Activated naive CD4-positive, alpha-beta T cell treated with anti-CD3 and anti-CD28 coated beads, Interleukin-2, amount 50 U/mL, for 24 hours (primary cell): ENCODE data around the gene LRRC70.

Experiments used
- H3K27ac Mint-ChIP-seq: one replicate; pipeline ENCODE4 v1.8.0; 2021; ENCODE audit warnings: mild to moderate bottlenecking, mixed read lengths
- H3K27me3 Mint-ChIP-seq: one replicate; pipeline ENCODE4 v1.8.0; 2021; ENCODE audit warnings: mixed read lengths
- H3K36me3 Mint-ChIP-seq: one replicate; pipeline ENCODE4 v1.8.0; 2021; ENCODE audit warnings: mixed read lengths
- H3K4me1 Mint-ChIP-seq: one replicate; pipeline ENCODE4 v1.8.0; 2021; ENCODE audit warnings: mixed read lengths
- H3K4me3 Mint-ChIP-seq: one replicate; pipeline ENCODE4 v1.8.0; 2021; ENCODE audit warnings: mild to moderate bottlenecking, mixed read lengths
- H3K9me3 Mint-ChIP-seq: one replicate; pipeline ENCODE4 v1.8.0; 2021; ENCODE audit warnings: mixed read lengths

LRRC70 gene

DNA sequence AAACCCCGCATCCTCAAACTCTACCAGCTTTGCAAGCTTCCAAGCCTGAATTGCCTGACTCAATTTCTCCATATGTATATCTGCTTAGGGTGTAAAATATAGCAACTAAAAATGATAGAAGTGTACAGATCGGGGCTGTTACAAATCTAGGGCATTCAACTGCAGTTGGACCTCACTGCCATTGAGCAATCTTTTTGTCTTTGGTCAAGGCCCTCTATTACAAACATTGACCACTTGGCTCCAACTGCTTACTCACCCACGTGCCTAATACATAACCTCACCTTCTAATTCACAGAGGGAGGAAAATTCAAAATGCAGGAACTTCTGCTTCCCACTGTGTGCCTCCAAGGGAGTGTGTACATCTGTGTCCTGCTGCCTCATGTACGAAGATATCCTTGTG, 10.0 kb downstream of the LRRC70 start:
- H3K4me3 Mint-ChIP-seq: no peak overlapping the region

DNA sequence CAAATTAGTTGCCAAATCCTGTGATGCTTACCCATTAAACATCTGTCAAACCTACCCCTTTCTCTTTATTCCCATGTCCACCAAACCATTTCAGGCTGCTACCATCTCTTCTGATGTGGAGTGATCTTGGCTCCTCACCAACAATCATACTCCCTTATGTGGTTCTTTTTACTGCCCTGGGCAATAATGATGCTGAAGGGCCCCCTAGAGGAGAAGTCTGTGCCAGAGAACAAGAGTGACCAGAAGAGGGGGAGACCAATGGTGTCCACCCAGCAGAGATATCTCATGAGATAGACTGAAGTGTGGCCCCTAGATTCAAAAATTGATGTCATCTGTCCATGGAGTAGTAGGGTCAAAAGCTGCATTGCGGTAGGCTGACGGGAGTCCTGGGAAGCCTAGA, 10.9 kb downstream of the LRRC70 start:
- H3K9me3 Mint-ChIP-seq: no peaks in the 10 kb centered on the region
- H3K4me3 Mint-ChIP-seq: no peak overlapping the region
- no peaks in the 10 kb centered on the region for H3K27me3 Mint-ChIP-seq
- H3K4me1 Mint-ChIP-seq: peaks cover 19% of the 10 kb centered on the region
- H3K36me3 Mint-ChIP-seq: peaks cover 31% of the 10 kb centered on the region
- peak overlapping the region; percentile 13 for H3K27ac Mint-ChIP-seq

More for the DNA sequence above, 10.0 kb downstream of the LRRC70 start:
- peaks cover 18% of the 10 kb centered on the region for H3K4me1 Mint-ChIP-seq
- peaks cover 29% of the 10 kb centered on the region for H3K36me3 Mint-ChIP-seq
- H3K9me3 Mint-ChIP-seq: no peaks in the 10 kb centered on the region
- no peaks in the 10 kb centered on the region for H3K27me3 Mint-ChIP-seq
- H3K27ac Mint-ChIP-seq: no peak overlapping the region

DNA sequence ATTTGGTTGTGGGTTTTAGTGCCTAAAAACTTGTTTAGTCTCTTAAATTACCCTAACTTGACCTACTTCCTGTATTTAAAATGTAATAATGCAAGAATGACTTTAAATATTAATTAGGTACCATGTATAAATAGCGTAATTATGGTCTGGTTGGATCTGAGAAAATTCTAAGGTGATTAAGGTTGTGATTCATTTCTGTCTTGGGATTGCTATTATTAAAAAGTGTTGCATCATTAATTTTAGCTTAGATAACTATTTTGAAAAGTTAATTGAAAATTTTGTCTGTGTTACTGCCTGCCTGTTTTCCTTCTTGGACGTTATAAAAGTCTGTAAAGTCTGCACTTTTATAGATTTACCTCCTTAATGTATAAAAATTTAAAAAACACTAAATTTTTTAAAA, 11.8 kb downstream of the LRRC70 start:
- Mint-ChIP-seq H3K27ac (no peak overlapping the region), H3K36me3 (peaks cover 34% of the 10 kb centered on the region), H3K27me3 (no peaks in the 10 kb centered on the region)

DNA sequence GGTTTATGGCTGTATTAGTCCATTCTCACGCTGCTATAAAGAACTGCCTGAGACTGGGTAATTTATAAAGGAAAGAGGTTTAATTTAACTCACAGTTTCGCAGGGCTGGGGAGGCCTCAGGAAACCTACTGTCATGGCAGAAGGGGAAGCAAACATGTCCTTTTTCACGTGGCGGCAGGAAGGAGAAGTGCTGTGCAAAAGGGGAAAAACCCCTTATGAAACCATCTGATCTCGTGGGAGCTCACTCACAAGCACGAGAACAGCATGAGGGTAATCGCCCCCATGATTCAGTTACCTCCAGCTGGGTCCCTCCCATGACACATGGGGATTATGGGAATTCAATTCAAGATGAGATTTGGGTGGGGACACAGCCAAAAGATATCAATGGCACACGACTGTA, 13.9 kb downstream of the LRRC70 start:
- Mint-ChIP-seq H3K27me3 (no peaks in the 10 kb centered on the region), H3K4me1 (peaks cover 9% of the 10 kb centered on the region), H3K36me3 (peaks cover 29% of the 10 kb centered on the region), H3K9me3 (no peaks in the 10 kb centered on the region), H3K4me3 (no peak overlapping the region), H3K27ac (no peak overlapping the region)

More for the DNA sequence above, 11.8 kb downstream of the LRRC70 start:
- H3K4me1 Mint-ChIP-seq: peaks cover 15% of the 10 kb centered on the region
- H3K9me3 Mint-ChIP-seq: no peaks in the 10 kb centered on the region
- H3K4me3 Mint-ChIP-seq: no peak overlapping the region

DNA sequence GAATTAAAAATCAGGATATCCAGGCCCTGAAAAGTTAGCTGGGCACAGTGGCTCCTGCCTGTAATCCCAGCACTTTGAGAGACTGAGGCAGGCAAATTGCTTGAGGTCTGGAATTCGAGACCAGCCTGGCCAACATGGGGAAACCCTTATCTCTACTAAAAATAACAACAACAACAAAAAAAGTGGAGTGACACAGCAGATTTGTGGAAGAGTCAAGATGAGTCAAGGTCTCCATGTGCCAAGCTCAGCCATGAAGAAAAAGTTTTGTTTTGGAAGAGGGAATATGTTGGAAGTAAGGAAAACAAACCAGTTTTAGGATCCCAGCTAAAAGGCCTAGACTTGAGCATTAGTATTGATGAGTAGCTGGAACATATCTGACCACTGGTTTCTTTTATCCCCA, 14.7 kb downstream of the LRRC70 start:
- no peaks in the 10 kb centered on the region for H3K9me3 Mint-ChIP-seq
- peaks cover 9% of the 10 kb centered on the region for H3K4me1 Mint-ChIP-seq
- H3K36me3 Mint-ChIP-seq: peaks cover 29% of the 10 kb centered on the region
- no peak overlapping the region for H3K27ac Mint-ChIP-seq
- H3K27me3 Mint-ChIP-seq: no peaks in the 10 kb centered on the region
- no peak overlapping the region for H3K4me3 Mint-ChIP-seq

DNA sequence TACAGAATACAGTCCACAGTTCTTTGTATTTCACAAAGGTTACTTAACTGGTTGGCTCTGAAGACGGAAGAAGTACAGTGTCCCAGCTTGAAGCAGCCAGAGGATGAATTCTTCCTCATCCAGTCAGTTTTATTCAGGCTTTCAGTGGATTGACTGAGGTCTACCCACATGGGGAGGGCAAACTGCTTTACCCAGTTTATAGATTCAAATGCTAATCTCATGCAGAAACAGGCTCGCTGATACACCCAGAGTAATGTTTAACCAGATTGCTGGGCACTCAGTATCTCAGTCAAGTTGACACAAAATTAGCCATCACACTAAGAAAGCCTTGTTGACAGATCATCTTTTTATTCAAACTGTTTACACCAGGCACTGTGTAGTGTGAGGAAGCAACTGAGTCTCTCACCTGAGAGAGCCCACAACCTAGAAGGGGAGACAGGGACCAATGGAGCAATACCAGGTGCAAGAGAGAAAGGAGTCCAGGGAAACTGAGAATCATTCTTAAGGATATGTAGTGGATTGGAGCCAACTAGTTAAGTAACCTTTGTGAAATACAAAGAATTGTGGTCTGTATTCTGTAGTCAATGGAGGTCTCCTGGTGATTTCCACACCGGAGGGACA, 15.9 kb downstream of the LRRC70 start:
- H3K4me3 Mint-ChIP-seq: no peak overlapping the region
- peaks cover 21% of the 10 kb centered on the region for H3K36me3 Mint-ChIP-seq
- H3K27ac Mint-ChIP-seq: no peak overlapping the region
- no peaks in the 10 kb centered on the region for H3K9me3 Mint-ChIP-seq
- no peaks in the 10 kb centered on the region for H3K27me3 Mint-ChIP-seq
- peaks cover 4% of the 10 kb centered on the region for H3K4me1 Mint-ChIP-seq

DNA sequence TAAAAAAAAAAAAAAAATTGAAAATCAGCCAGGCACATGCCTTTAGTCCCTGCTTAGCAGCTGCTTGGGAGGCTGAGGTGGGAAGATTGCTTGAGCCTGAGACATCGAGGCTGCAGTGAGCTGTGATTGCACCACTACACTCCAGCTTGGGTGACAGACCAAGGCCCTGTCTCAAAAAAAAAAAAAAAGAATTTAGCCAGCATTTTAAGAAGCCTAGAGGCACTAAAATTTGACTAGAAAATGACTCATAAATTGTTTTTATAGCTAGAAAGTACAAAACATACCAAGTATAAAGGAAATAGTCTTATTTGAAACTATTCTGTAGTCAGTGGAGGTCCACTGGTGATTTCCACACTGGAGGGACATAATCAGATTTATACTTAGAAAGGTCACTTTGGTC, 17.5 kb downstream of the LRRC70 start:
- H3K4me1 Mint-ChIP-seq: peaks cover 4% of the 10 kb centered on the region
- H3K27ac Mint-ChIP-seq: no peak overlapping the region
- no peaks in the 10 kb centered on the region for H3K27me3 Mint-ChIP-seq
- H3K9me3 Mint-ChIP-seq: no peaks in the 10 kb centered on the region
- no peak overlapping the region for H3K4me3 Mint-ChIP-seq
- peaks cover 21% of the 10 kb centered on the region for H3K36me3 Mint-ChIP-seq

DNA sequence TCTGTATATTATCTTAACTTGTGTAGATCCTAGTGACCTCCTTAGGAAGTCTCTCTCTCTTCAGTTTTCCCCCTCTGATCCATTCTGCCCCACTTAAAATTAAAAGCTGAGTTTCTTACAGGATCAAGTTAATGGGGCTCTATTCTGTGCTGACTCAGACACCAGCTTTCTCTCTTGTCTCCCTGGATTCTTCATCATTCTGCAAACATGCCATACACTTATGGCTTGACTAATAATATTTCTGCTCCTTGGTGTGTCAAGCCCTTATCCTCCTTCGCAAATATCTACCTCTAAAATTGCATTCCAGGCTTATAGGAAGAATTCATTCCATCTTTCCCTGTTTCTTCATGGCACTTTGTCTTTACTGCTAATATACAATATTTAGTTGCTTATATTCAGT, 18.1 kb downstream of the LRRC70 start:
- H3K4me3 Mint-ChIP-seq: no peak overlapping the region
- no peaks in the 10 kb centered on the region for H3K9me3 Mint-ChIP-seq
- peaks cover 4% of the 10 kb centered on the region for H3K4me1 Mint-ChIP-seq
- H3K27me3 Mint-ChIP-seq: no peaks in the 10 kb centered on the region
- no peak overlapping the region for H3K27ac Mint-ChIP-seq
- H3K36me3 Mint-ChIP-seq: peaks cover 19% of the 10 kb centered on the region

DNA sequence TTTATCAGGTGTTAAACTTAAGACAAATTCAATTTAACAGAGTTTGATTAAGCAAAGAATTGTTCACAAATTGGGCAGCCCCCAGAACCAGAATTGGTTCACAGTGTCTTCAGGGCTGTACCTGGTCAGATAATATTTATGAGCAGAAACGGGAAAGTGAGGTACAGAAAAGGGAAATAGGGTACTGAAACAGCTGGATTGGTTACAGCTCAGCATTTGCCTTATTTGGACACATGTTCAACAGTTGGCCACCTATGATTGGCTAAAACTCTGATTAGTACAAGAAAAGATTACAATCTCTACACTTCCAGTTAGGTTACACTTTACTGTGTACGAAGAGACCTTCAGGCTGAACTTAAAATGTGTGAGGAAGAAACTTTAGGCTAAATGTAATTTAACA, 18.7 kb downstream of the LRRC70 start:
- H3K27ac Mint-ChIP-seq: no peak overlapping the region
- H3K27me3 Mint-ChIP-seq: no peaks in the 10 kb centered on the region
- peaks cover 4% of the 10 kb centered on the region for H3K4me1 Mint-ChIP-seq
- peaks cover 15% of the 10 kb centered on the region for H3K36me3 Mint-ChIP-seq
- no peak overlapping the region for H3K4me3 Mint-ChIP-seq
- no peaks in the 10 kb centered on the region for H3K9me3 Mint-ChIP-seq

DNA sequence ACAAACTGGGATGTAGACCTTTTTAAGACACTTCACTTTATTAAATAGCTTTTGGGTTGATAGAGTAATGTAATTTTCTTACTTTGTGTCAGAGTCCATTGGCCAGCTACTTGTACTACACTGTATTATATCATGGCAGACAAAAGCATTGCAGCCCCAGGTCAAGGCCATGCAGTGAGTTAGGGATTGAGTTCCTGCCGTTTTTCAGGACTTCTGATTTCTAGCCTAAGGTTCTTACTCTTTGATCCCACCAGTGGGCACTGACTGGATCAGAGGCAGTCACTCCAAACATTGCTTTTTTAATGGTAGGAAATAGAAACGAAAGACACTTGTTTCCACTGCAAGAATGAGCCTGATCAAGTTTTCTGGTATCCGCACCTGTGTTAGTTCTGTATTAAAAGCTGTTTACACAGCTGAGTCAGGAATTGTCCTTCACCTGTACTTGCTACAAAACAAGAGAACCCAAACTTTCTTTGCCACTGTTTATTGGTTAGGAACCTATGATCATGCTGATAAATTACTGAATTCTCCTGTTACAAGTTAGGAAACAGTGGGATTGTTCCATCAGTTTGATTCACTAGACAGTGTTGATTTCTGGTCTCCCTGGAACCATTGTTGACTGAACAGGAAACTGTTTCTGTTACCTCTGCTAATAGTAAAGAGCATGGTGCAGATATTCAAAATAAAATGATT, 22.1 kb downstream of the LRRC70 start:
- no peaks in the 10 kb centered on the region for H3K27me3 Mint-ChIP-seq
- H3K4me3 Mint-ChIP-seq: no peak overlapping the region
- no peaks in the 10 kb centered on the region for H3K9me3 Mint-ChIP-seq
- no peak overlapping the region for H3K27ac Mint-ChIP-seq
- peaks cover 12% of the 10 kb centered on the region for H3K36me3 Mint-ChIP-seq
- H3K4me1 Mint-ChIP-seq: peaks cover 9% of the 10 kb centered on the region

DNA sequence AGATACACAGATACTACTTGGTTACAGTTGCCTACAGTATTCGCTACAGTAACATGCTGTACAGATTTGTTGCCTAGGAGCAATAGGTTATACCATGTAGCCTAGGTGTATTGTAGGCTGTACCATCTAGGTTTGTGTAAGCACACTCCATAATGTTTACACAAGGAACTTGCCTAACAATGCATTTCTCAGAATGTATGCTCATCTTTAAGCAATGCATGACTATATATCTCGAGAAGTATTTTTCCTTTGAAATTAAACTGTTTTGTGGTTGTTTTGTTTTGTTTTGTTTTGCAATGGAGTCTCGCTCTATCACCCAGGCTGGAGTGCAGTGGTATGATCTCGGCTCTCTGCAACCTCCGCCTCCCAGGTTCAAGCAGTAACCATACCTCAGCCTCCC, 25.3 kb downstream of the LRRC70 start:
- Mint-ChIP-seq H3K4me3 (no peak overlapping the region), H3K9me3 (no peaks in the 10 kb centered on the region), H3K27ac (no peak overlapping the region), H3K4me1 (peaks cover 22% of the 10 kb centered on the region), H3K27me3 (no peaks in the 10 kb centered on the region), H3K36me3 (peaks cover 20% of the 10 kb centered on the region)

DNA sequence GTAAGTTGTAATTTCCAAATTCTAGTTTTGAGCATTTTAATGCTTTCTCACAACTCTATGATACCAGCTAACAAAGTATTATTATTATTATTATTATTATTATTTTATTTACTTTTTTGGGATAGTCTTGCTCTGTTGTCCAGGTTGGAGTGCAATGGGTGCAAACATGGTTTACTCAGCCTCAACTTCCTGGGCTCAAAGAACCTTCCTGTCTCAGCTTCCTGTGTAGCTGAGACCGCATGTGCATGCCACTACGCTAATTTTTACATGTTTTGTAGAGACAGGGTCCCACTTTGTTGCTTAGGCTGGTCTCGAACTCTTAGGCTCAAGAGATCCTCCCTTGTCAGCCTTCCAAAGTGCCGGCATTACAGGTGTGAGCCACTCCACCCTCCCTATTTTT, 27.0 kb downstream of the LRRC70 start:
- peaks cover 22% of the 10 kb centered on the region for H3K4me1 Mint-ChIP-seq
- peaks cover 21% of the 10 kb centered on the region for H3K36me3 Mint-ChIP-seq
- no peak overlapping the region for H3K27ac Mint-ChIP-seq
- no peaks in the 10 kb centered on the region for H3K9me3 Mint-ChIP-seq
- no peak overlapping the region for H3K4me3 Mint-ChIP-seq
- no peaks in the 10 kb centered on the region for H3K27me3 Mint-ChIP-seq

DNA sequence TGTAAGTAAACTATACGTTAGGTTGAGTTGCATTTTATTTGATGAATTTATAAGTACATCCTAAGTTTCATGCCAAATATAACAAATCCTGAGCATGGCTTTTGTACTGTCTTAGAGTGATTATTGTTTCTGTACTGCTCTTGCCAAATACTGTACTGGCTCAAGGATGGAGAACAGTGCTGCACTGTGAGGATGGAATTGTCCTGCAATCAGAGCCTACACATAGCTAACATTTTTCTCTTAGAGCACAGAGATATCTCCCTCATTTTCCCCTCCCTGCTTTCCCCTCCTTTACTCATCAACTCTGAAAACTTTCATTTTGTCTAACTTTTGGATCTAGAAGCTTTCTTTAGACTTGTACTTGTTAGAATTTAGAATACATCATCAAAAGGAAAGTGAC, 28.3 kb downstream of the LRRC70 start:
- peaks cover 22% of the 10 kb centered on the region for H3K4me1 Mint-ChIP-seq
- no peaks in the 10 kb centered on the region for H3K27me3 Mint-ChIP-seq
- peaks cover 21% of the 10 kb centered on the region for H3K36me3 Mint-ChIP-seq
- no peak overlapping the region for H3K4me3 Mint-ChIP-seq
- no peaks in the 10 kb centered on the region for H3K9me3 Mint-ChIP-seq
- peak overlapping the region; percentile 12 for H3K27ac Mint-ChIP-seq

DNA sequence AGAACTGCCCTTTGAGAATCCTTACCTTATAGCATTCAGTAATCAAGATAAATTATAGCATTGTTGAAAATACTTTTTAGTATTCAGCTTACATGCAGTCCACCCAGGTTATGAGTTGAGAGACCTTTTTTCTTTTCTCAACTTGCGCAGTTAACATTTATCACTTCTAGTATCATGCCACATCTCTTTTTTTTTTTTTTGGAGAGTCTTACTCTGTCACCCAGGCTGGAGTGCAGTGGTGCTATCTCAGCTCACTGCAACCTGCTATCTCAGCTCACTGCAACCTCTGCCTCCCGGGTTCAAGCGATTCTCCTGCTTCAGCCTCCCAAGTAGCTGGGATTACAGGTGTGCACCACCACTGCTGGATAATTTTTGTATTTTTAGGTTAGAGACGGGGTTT, 29.0 kb downstream of the LRRC70 start:
- no peak overlapping the region for H3K27ac Mint-ChIP-seq
- peaks cover 21% of the 10 kb centered on the region for H3K36me3 Mint-ChIP-seq
- no peaks in the 10 kb centered on the region for H3K27me3 Mint-ChIP-seq
- no peak overlapping the region for H3K4me3 Mint-ChIP-seq
- no peaks in the 10 kb centered on the region for H3K9me3 Mint-ChIP-seq
- peaks cover 22% of the 10 kb centered on the region for H3K4me1 Mint-ChIP-seq

DNA sequence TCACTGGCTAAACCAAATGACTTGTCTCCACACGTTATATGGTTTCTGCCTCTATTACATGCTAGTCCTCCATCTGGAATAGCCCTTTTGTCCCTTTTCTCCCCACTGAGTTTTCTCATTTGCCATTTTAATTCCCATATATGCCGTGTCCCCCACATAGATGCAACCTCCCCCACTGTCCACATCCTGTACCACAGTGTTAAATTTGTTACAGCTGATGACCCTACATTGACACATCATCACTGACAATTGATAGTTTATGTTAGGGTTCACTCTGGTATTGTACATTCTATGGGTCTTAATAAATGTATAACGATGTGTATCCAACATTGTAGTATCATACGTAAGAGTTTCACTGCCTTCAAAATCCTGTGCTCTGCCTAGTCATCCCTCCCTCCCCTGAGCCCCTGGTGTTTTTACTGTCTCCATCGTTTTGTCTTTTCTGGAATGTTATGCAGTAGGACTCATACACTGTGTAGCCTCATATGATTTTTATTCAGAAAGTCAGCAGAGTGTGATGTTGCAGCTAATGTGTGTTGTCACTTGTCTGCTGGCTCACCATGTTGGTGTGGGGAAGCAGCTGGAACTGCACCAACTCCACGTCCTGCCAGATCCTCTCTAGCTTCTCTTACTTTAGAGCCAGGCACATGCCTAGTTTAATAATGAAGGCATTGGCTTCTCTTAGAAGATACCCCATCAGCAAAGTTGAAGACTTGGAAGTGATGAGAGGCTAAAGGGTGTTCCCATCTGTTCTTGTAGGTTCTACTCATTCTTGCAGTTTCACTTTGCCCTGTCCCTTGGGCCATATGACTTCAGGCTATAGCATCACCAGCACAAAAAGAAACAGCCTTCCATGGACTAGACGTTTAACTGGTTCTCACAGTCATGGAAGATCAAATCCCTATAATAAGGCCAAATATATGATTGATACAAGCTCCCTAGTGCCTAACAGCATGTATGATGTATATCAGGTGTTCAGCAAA, 30.2 kb downstream of the LRRC70 start:
- Mint-ChIP-seq H3K27ac (no peak overlapping the region), H3K27me3 (no peaks in the 10 kb centered on the region), H3K4me3 (no peak overlapping the region), H3K9me3 (no peaks in the 10 kb centered on the region), H3K4me1 (peaks cover 18% of the 10 kb centered on the region), H3K36me3 (peaks cover 18% of the 10 kb centered on the region)

DNA sequence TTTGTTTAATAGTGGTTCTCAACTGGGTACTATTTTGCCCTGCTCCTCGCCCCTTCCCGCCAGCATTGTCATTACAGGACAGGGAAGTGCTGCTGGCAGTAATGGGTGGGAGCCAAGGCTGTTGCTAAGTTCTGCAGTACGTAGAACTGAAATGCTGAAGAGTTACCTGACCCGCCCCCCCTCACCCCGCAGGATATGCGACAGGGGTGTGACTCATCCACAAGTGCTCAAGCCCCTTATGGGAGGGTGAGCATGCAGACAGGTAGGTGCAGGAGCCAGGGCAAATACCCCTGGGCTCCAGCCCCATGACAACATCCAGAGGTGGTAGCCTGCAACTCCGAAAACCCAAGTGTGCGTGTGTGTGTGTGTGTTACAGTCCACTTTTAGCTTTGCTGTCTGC, 35.7 kb downstream of the LRRC70 start:
- Mint-ChIP-seq H3K4me1 (peaks cover 4% of the 10 kb centered on the region), H3K27ac (no peak overlapping the region), H3K36me3 (peaks cover 8% of the 10 kb centered on the region), H3K4me3 (no peak overlapping the region), H3K27me3 (no peaks in the 10 kb centered on the region), H3K9me3 (no peaks in the 10 kb centered on the region)
